Chondrocyte (in vitro differentiated cells): ENCODE data around the gene MCC. TPM values are rescaled to one million over a fixed set of nuclear protein-coding genes. Genes with fewer than 3 reads are reported as not detected.

Experiments
- DNase-seq: peaks from one replicate; pipeline ENCODE4 v3.0.0; 2021; ENCODE audit warnings: mixed read lengths, low spot score
- H3K27ac Mint-ChIP-seq: one replicate; pipeline ENCODE4 v1.8.0; 2021; ENCODE audit warnings: mild to moderate bottlenecking, moderate library complexity, mixed read lengths; ENCODE audit not compliant: unreplicated experiment
- H3K27me3 Mint-ChIP-seq: 2 replicates; pipeline ENCODE4 v1.8.0; 2021; ENCODE audit warnings: low read depth, mixed read lengths
- H3K36me3 Mint-ChIP-seq: 2 replicates; pipeline ENCODE4 v1.8.0; 2021; ENCODE audit warnings: low read depth, mixed read lengths
- H3K4me1 Mint-ChIP-seq: 2 replicates; pipeline ENCODE4 v1.8.0; 2021; ENCODE audit warnings: low read depth, mild to moderate bottlenecking, mixed read lengths
- H3K4me3 Mint-ChIP-seq: one replicate; pipeline ENCODE4 v1.8.0; 2021; ENCODE audit warnings: mild to moderate bottlenecking, moderate library complexity, mixed read lengths; ENCODE audit not compliant: unreplicated experiment
- H3K9me3 Mint-ChIP-seq: 2 replicates; pipeline ENCODE4 v1.8.0; 2021; ENCODE audit warnings: low read depth, mixed read lengths
- CTCF ChIP-seq: fragments of 200-600 bp; sonication (generic); IDR thresholded peaks from 2 replicates; pipeline ENCODE4 v1.5.0; 2021; ENCODE audit warnings: antibody characterized with exemption, mild to moderate bottlenecking, moderate library complexity
- total RNA-seq: library from RNA; stranded (reverse); gene quantifications from 3 replicates; pipeline ENCODE4 v1.2.1, GENCODE V29; 2021

MCC gene
- total RNA-seq, 1 donor from 2014 or later = 15.0 TPM

GRCh38 chr5:113166261-113166660, 322.0 kb downstream of the MCC start:
- DNase-seq = no peak
- H3K27ac Mint-ChIP-seq = no peak overlapping the region
- no peak for TF ChIP-seq CTCF
- H3K27me3 Mint-ChIP-seq = no peaks in the 10 kb centered on the region
- no peak overlapping the region for H3K4me3 Mint-ChIP-seq
- peaks cover 2% of the 10 kb centered on the region for H3K36me3 Mint-ChIP-seq
- H3K9me3 Mint-ChIP-seq = no peaks in the 10 kb centered on the region
- peaks cover 24% of the 10 kb centered on the region for H3K4me1 Mint-ChIP-seq

GRCh38 chr5:113164021-113164420, 324.2 kb downstream of the MCC start:
- Mint-ChIP-seq H3K4me1 (peaks cover 24% of the 10 kb centered on the region), H3K36me3 (no peaks in the 10 kb centered on the region), H3K27ac (no peak overlapping the region), H3K4me3 (no peak overlapping the region), H3K27me3 (no peaks in the 10 kb centered on the region), H3K9me3 (no peaks in the 10 kb centered on the region)
- no peak for TF ChIP-seq CTCF
- no peak for DNase-seq

- H3K36me3 Mint-ChIP-seq = no peaks in the 10 kb centered on the region
- no peaks in the 10 kb centered on the region for H3K27me3 Mint-ChIP-seq
- no peaks in the 10 kb centered on the region for H3K9me3 Mint-ChIP-seq
- no peak overlapping the region for H3K4me3 Mint-ChIP-seq
- DNase-seq = no peak
- H3K4me1 Mint-ChIP-seq = peaks cover 21% of the 10 kb centered on the region
- H3K27ac Mint-ChIP-seq = no peak overlapping the region
- TF ChIP-seq CTCF = no peak
Measured at GRCh38 chr5:113163328-113163727, 324.9 kb downstream of the MCC start.

- Mint-ChIP-seq H3K9me3 (no peaks in the 10 kb centered on the region), H3K36me3 (no peaks in the 10 kb centered on the region), H3K4me1 (peaks cover 19% of the 10 kb centered on the region), H3K27me3 (no peaks in the 10 kb centered on the region), H3K27ac (no peak overlapping the region), H3K4me3 (no peak overlapping the region)
- no peak for DNase-seq
- no peak for TF ChIP-seq CTCF
Measured at GRCh38 chr5:113162770-113163169, 325.5 kb downstream of the MCC start.

- TF ChIP-seq CTCF = no peak
- Mint-ChIP-seq H3K36me3 (no peaks in the 10 kb centered on the region), H3K4me3 (no peak overlapping the region), H3K9me3 (no peaks in the 10 kb centered on the region), H3K4me1 (peaks cover 14% of the 10 kb centered on the region), H3K27ac (no peak overlapping the region), H3K27me3 (no peaks in the 10 kb centered on the region)
- DNase-seq = no peak
Measured at GRCh38 chr5:113162208-113162607, 326.0 kb downstream of the MCC start.
